Endometrial microvascular endothelial cells (primary cell): ENCODE data around the gene NTN5. TPM values are rescaled to one million over a fixed set of nuclear protein-coding genes. Genes with fewer than 3 reads are reported as not detected.
"Not testable (repeated sequence)": the region's sequence is repeated elsewhere in the genome, so short reads cannot be mapped to it uniquely, and the experiment has no call there.

Experiments used
- in situ Hi-C: cut with HindIII; loops from 2 replicates; pipeline ENCODE4 v1.10.0; 2017; ENCODE audit warnings: low sequenced_read_pairs, low pct_unique_long_range_greater_than_20kb; ENCODE audit errors: inconsistent ontology term
- total RNA-seq: library from RNA; depleted of rRNA; stranded (reverse); fragments of >200 nt; gene quantifications from one replicate; pipeline ENCODE4 v1.2.3, GENCODE V29; 2015; ENCODE audit errors: inconsistent ontology term

NTN5 gene, protein sequence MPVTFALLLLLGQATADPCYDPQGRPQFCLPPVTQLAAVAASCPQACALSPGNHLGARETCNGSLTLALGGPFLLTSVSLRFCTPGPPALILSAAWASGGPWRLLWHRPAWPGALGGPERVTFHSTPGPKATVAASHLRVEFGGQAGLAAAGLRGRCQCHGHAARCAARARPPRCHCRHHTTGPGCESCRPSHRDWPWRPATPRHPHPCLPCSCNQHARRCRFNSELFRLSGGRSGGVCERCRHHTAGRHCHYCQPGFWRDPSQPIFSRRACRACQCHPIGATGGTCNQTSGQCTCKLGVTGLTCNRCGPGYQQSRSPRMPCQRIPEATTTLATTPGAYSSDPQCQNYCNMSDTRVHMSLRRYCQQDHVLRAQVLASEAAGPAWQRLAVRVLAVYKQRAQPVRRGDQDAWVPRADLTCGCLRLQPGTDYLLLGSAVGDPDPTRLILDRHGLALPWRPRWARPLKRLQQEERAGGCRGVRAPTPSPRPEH
- not detected for total RNA-seq

DNA sequence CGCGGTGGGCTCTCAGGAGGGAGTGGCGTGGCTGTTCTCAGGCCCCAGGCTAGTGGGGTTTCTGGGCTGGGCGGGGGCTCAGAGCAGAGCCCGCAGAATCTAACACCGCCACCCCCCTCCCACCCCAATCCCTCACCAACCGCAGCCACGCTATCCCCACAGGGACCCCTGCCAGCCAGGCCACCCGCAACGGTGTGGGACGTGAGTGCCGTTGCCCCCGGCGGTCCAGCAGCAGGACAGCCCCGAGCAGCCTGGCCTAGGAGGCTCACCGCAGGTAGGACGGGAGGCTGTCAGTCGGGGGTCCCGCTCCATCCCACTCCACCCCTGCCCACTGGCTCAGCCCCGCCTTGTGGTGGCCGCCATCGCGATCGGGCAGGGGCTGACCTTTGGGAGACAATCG, at the start of gene NTN5:
Gene NTN5 (minus strand): TSS at position 24 of the 400 bp plus-strand sequence. CDS start 2,031 bp downstream, outside the sequence.
- in situ Hi-C loops, result no loop called here

DNA sequence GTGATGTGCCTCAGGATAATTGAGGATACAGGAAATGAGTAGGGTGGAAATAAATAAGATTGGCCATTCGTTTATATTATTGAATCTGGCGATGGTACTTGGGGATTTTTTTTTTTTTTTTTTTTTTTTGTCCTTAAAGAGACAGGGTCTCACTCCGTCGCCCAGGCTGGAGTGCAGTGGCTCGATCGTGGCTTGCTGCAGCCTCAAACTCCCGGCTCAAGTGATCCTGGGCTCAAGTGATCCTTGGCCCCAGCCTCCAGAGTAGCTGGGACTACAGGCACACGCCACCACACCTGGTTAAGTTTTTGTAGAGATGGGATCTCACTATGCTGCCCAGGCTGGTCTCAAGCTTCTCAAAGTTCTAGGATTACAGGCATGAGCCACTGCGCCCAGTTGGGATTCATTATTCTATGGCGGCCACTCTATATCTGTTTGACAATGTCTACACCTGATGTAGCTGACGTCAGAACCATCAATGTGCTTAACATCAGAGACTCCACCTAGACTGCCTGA, 49.4 kb upstream of the NTN5 start:
- in situ Hi-C loops, result no loop called here

DNA sequence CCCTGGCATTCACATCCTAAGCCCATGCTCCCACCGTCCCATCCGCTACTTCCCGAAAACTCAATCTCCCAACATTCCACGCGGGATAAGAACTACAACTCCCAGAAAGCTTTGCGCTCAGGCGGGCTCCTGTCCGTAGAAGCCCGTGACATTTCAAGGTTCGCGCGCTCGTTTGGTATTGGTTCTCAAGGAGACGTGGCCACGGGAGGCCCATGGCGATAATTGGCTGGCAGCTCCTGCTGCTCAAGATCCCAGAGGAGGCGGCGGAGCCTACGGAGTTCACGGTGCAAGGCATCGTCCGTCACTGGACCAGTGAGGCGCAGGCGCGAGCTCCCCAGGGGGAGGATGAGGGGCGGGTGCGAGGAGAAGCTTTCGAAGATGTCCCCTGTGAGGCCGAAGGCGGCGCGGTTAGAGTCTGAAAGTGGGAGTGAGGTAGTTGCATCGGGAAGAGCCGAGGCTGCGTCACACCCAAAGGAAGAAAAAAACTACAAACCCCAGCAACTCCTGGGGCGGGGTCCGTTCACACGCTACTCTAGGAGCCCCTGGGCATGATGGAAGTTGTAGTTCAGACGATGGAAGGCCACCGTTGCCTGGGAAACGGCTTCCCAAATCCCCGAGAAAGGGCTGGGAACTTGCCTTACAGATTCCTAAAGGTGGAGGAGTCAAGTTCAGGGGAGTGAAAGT, 47.9 kb upstream of the NTN5 start:
- in situ Hi-C loops, result no loop called here

DNA sequence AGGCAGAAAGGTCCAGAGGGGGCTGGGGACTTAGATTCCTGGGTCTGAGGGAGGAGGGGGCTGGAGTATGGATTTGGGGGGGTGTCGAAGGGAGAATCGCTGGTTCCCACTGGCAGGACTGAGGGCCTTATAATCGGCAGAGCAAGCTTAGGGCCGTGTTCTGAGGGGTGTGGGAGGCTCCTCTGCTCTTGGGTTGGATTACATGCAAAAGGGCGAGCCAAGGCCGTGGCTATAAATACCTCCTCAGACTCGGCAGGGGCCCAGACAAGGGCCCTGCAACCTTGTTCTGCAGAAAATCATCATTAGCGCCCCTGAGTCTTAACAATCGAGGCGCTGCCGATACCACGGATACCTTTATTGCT, 47.4 kb upstream of the NTN5 start:
- in situ Hi-C loops, result no loop called here

DNA sequence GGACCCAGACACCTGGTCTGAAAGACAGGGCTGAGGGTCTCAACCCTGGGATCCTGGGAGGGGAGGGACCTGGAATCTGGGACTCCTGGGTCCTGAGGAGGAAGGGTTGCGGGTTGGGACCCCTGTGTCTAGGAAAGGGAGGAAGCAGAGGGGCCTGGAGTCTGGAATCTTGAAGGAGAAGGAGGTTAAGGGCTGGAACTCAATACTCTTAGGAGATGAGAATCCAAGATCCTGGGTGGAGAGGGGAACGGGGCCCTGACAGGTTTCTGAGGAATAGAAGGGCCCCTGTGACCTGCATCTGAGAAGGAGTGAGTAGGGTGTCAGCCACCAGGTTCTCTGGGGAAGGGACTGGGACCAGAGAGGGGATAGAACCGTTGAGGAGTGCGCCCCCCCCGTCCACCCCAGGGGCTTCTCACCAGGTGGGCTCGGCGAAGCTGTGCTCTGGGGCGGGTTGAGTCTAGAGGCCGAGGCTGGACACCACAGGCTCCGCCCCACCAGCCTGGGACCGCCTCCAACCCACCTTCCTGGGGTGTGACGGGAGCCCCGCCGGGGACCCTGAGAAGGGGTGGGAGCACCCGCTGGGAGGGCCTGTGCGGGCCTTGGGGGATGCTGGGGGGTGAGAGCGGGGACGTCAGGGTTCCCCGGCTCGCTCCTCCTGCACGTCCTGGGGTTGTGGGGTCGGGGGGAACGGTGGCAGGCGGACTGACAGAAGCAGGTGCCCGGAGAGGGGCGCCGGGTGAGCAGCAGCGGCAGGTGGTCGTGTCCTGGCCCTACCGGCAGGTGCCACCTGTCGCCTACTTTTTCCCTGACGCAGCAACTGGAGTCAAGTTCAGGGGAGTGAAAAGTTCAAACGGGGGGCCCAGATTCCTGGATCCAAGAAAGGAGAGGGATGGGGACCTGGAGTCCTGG, 46.7 kb upstream of the NTN5 start, which contains the start of gene MAMSTR:
Gene MAMSTR (minus strand): TSS at position 463 of the 909 bp plus-strand sequence. CDS start 694 bp downstream, outside the sequence.
- in situ Hi-C loops, result no loop called here

DNA sequence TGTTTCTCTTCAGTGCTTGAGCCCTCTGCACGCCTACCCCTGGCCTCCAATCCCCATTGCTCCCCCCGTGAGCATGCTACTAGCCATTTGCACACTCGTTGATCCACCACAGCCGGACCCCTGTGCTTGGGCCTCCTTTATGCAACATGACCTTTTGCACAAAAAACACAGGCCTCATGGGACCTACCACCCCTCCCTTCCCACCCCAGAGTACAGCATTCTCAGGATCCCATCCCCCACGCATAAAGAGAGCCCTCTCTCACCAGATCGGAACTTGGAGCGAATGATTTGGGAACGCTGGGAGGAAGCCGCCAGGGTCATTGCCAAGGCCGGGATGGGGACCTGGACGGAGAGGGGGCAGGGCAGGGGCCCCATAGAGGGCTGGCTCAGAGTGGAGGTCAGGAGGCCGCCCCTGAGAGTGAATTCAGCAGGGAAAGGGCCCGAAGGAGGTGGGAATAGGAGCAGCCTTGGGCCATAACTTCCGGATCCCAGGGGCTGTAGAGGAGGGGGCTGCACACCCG, 46.0 kb upstream of the NTN5 start:
- in situ Hi-C loops, result no loop called here

DNA sequence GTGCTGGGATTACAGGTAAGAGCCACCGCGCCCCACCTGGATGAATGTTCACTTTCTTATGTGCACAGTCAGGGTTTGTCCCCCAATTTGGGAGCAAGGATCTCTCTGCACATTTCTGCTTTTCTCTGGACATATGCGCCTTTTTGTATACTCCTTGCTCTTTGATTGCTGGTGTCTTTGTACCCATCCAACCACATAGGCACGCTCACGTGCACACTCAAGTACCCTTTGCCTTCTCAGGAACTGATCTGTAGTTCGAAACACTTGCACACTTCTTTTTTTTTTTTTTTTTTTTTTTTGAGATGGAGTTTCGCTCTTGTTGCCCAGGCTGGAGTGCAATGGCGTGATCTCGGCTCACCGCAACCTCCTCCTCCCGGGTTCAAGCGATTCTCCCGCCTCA, 45.3 kb upstream of the NTN5 start:
- in situ Hi-C loops, result not testable (repeated sequence)

DNA sequence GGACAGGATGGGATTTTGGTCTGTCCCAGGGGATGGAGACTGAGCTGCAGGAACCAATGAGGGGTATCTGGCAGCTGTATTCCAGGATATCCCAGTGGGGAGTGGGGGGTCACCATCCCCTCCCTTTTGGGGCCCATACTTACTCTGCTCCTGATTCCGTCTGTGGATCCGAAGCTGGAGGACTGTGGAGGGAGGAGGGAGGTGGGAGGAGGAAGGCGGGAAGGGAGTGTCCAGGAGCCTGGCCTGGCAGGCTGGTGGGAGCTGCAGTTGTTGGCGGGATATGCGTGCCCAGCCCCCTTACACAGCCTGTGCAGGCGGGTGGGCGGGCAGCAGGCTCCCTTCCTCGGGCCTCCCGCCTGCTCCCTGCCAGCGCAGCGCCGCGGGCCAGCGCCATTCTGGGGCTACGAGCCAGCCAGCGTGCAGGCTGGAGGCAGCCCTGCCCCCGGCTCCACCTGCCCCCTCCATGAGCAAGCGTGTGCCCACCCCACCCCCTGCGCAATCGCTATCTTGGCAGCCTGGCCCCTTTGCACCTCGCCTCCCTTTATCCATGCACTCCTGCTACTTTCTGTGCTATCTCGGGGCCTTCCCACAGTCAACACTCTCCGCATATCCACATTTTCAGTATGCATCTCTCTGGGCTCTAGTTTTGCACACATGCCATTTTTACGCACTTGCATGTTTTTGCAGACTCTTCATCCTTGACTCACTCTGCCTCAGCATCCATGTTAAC, 43.9 kb upstream of the NTN5 start:
- in situ Hi-C loops, result no loop called here

DNA sequence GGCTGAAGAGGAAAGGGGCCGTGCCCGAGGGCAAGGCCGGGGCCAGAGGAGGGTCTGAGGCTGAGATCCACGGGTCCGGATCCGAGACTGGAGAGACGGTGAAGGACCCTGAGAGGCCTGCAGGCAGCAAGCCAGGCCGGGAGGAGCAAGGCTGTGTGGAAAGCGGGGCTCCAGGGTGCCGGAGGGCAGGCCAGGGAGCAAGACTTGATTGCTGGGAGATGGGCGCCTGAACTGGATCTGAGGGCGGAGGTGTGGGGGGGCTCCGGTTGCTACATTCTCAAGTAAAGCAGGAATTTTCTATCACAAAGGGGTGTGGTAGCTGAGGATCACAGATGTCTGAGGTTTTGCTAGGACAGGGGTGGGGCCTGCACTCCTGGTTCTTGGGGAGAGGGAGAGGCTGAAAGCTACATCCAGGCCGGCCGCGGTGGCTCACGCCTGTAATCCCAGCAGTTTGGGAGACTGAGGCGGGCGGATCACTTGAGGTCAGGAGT, 42.9 kb upstream of the NTN5 start:
- in situ Hi-C loops, result no loop called here

DNA sequence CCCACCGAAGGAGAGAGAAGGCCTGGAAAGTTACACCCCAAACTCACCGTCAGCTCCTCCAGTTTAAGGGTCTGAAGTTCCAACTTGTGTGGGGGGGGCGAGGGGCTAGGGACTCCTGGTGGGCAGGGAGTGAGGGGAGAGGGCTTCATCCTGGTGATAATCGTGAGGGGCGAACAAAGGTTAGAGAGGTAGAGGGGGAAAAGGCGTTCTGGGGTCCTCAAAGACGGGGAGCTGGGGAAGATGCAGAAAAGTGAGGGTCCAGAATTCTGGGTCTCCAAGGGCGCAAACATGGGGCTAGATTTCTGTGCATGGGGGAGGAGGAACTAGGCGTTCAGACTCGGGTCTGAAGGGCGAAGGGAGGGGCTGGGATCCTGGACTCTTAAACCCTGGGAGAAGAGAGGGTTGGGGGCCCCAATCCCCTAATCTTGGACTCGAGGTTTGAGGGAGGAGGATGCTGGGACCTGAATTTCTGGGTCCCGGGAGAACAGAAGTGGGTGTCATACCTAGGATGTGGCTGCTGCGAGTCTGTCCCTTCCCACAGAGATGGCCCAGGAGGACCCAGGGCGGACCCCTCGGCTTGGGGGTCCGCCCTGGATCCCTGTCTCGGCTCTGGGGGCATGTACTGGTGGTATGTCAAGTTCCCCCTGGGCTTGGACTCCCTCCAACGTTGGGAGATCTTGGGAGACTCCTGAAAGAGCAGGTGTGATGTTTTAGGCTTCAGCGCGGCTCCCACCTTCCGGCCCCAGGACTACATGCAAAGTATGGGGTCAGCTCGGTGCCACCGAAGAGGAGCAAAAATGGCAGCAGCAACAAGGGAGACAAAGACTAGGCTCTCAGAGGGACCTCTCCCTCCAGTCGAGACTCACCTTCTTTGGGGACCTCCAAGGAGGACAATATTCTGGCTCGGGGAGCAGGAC, 42.2 kb upstream of the NTN5 start:
- in situ Hi-C loops, result no loop called here

DNA sequence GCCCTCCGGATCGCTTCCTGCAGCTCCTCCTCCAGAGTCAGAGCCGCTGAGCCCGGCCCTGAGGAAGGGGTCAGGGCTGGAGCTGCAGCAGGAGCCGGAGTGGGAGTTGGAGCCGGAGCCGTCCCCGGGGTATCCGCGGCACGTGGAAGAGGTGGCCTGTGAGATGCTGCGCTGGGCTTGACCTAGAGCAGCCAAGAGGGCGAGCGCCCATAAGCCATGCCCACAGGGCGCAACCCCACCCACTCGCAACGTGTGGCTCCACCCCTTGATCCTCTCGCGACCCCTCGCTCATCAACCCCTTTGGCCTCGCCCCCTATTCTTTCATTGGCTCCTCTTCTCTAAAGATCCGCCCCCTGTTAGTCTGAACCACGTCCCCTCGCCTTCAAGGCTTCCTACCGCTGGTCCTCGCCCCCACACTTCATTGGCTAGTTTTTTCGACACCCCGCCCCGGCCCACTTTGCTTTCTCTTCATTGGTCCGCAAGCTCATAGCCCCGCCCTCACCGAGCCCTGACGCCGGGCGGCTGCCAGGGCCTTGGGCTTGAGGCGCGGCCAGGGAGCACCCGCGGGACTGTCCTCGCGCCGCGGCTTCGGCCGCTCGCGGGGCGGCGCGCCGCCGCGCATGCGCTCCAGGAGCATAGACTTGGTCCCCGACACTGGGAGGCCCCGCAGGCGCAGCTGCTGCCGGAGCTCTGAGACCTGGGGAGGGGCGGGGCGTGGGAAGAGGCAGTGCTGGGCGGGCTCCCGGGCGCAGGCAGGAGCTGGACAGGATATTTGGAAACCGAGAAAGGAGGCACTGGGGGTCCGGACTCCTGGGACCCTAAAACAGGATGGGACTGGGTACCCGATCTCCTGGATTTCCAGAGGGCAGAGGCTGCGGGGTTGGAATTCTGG, 41.3 kb upstream of the NTN5 start:
- in situ Hi-C loops, result no loop called here

DNA sequence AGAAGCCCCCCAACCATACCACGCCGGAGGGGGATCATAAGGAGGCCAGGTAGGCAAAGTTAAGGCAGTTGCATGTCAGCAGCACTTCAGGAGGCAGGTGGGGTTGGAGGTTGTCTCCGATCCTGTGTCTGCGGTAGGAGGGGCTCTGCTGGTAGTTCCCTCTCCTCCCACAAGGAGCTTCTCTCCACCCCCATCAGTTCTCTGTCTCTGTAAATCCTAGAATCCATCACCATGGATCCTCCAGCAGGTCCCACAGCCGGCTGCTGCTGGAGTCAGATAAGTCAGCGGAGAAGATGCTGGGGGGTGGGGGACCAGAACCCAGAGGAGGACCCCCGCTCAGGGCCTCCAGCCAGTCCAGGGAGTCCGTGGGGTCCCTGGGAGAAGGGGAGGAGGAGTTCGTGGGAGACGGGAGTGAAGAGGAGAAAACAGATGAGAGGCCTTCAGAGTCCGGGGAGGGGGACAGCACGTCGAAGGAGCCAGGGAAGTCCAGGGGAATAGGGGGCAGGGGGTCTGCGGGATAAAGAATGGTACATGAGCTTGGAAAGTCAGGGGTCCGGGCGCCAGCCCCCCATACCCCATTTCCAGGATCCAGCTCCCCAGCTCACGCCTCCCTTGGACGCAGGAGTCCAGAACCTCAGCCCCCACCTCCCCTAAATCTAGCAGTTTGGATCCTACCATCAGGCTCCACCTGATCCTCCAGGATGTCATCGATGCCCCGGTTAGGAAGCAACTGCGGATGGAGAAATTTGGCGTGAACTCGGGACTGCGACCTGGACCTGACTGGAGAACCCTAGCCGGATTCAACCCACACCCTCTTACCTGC, 40.4 kb upstream of the NTN5 start:
- in situ Hi-C loops, result no loop called here

DNA sequence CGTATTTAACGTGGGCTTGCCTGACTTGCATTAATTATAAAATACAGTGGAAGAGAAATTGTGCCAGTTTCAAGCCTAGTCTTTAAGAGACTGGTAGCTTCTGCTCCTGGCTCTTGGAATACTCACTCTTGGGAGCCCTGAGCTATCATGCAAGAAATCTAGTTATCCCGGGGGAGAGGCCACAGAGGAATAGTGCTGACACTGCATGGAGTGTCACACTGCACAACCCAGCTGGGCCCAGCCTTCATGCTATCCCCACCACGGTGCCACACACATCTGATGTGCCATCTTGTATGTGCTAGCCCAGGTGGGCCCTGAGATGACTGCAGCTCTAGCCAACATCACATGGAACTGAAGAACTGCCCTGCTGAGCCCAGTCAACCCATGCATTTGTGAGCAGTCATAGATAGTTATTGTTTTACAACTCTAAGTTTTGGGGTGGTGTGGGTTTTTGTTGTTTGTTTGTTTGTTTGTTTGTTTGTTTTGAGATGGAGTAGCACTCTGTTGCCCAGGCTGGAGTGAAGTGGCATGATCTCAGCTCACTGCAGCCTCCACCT, 38.4 kb upstream of the NTN5 start:
- in situ Hi-C loops, result no loop called here

DNA sequence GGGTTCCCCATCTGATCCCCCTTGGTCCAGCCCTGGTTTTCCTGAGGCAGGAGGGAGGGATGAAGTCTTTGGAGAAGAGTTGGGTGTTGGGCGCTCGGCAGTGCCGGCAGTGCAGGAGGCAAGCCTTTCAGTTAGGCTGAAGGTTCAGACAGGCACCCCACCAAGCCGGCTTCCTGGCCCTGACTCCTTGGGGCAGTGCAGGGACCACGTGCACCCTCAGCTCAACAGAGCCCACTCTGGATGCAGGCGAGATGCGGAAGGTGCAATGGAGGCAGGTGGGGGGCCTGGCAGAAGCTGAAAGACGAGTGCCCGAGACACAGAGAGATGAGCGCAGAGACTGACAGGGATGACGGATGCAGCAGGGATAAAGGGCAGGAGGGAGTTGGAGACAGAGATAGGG, 35.7 kb upstream of the NTN5 start:
- in situ Hi-C loops, result no loop called here

DNA sequence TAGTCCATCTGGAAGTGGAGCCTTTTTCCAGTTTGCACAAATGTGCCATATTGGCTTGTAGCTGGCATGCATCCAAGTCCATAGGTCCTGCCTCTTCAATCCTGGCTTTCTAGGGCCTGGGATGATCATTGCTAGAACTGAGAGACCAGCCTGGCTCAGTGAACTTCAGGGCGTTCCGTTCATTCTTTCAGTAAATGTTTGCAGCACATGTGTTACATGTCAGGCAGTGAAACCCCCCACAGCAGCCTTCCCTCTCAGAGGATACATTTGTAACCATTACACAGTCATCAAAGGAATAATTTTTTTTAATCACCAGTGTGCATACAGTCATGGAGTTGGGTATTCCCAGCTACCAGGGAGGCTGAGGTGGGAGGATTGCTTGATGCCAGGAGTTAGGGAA, 32.6 kb upstream of the NTN5 start:
- in situ Hi-C loops, result no loop called here
